Measurements from ENCODE around the gene MYH6. TPM values are rescaled to one million over a fixed set of nuclear protein-coding genes. Genes with fewer than 3 reads are reported as not detected.

The MYH6 gene
- total RNA-seq, 1 donor from 2014 or later, result not detected

DNA sequence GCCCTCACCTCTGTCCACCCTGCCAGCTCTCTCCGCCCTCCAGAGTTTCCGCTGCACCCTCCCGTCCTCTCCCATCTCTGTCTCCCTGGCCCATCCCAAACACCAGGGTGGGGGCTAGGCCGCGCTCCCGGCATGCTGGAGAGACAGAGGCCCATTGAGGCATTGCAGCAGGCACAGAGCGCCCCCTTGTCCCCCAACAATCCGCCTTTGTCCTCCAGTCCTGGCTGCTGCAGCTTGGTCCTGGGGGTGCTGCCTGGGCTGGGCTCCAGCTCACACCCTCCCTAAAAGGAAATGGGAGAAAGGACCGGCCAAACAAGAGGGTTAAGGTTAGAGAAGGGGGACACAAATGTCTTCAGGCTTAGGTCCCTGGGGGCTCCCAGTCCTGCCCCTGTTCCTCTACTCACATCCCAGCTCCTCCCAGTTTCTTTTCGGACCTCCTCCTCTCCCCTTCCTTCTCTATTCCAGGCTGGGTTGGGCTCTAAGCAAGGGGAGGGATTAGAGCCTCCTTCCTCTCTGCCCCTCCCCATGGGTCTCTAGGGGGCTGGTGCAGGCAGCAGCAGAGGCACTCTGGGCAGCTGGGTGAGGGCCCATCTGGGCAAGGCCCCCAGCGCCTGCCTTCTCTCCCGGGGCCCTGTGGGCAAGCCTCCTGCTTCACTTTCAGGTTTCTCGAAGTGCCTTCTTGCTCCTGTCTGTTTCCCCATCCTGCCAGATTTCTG, 31.4 kb downstream of the MYH6 start, which contains the start of gene CMTM5:
Gene CMTM5 (plus strand): TSS at position 565 of the 716 bp plus-strand sequence. CDS start 206 bp downstream, outside the sequence.
- no peak for DNase-seq

DNA sequence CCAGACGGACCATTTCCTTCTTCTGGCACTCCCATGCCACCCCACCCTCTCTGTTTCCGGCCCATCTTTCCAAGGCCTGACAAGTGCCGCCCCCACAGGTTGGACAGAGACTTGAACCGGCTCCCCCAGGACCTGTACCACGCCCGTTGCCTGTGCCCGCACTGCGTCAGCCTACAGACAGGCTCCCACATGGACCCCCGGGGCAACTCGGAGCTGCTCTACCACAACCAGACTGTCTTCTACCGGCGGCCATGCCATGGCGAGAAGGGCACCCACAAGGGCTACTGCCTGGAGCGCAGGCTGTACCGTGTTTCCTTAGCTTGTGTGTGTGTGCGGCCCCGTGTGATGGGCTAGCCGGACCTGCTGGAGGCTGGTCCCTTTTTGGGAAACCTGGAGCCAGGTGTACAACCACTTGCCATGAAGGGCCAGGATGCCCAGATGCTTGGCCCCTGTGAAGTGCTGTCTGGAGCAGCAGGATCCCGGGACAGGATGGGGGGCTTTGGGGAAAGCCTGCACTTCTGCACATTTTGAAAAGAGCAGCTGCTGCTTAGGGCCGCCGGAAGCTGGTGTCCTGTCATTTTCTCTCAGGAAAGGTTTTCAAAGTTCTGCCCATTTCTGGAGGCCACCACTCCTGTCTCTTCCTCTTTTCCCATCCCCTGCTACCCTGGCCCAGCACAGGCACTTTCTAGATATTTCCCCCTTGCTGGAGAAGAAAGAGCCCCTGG, 32.4 kb downstream of the MYH6 start:
- no peak for DNase-seq

GRCh38 chr14:23373041-23373440, 35.0 kb downstream of the MYH6 start:
- no peak for DNase-seq

DNA sequence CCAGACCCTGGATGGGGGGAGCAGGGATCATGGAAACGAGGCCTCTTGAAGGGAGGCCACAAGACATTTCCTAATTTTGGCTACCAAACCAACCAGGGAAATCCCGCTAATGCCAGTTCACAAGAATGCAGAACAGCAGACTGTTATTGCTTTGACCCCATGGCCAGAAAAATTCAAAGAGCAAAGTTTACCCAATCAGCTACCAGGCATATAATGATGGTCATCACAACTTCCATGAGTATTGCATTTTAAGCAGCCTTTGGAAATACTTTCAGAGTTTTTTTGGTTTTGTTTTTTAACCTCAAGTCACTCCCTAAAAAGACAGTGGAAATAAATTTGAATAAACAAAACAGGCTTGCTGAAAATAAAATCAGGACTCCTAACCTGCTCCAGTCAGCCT, 35.6 kb downstream of the MYH6 start, which contains the start of gene IL25:
Gene IL25 (plus strand): TSS at position 301 of the 400 bp plus-strand sequence.
- no peak for DNase-seq

- no peak for DNase-seq
Measured at GRCh38 chr14:23371865-23372264, 36.2 kb downstream of the MYH6 start.

DNA sequence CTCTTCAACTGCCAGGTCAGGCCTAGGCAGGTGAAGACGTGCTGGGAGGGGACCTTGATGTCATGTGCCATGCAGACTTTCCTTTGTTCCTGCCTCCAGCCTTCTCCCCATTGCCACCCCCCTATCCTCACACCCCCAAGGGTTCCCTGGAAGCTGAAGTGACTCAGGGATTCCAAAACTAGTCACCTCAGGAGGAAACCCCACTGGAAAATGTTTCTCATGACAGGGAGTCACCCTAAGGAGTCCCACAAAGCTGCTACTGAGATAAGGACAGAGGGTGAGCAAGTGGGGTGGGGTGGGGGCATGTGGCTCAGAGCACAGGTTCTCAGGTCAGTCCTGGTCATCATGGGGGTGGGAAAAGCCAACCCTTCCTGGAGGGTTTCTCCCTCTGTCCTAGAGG, 37.9 kb downstream of the MYH6 start:
- no peak for DNase-seq

DNA sequence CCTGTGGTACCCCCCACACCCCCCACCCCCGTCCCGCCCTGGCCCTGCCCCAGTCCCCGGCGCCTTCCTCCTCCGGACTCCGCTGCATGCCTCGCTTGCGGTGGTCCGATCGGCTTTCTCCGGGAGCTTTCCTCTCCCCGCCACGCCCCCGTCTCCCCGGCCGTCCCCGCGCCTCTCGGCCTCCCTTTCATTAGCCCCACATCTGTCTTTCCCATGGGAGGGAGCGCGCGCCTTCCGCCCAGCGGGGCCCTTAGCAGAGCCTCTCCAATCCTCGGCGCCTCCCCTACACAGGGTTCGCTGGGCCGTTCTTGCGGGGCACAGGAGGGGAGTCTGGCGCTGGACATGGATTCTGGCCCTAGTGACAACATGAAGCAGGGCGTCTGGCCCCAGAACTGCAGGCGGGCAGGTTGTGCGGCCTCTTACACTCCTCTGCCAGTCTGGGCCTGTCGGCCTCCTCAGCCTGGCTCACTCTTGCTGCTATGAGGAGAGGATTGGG, 41.6 kb downstream of the MYH6 start:
- DNase-seq, result no peak

- DNase-seq, result no peak
Measured at GRCh38 chr14:23365732-23366425, 42.2 kb downstream of the MYH6 start.

DNA sequence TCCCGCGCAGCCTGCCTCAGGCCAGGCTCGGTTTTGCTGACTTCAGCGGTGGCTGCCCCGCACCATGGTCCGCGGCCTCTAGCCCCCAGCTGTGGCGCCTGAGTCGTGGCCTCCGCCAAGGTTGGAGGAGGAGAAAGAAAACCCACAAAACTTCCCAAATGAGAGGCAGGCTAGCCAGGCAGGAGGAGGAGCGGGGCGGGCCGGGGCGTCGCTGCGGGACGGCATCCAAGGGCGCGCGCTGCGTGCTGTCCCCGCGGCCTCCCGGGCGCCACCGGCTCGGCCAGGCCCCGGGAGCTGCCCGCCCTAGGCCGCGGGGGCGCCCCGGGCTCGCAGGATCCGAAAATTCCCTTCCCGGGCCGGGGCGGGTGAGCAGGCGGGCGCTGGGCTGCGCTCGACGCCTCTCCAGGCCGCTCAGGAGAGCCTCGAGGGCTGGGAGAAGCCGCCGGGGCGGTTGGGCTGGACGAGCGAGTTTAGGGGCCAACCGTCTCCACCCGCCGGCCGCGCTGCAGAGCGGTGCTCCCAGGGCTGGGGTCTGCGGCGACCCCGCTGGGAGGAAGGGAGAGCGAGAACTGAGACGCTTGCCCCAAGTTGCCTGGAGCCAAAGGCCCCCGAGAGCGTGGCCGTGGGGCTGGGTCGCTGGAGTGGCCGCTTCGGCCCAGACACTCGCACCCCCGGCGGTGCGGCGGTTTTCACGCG, 42.9 kb downstream of the MYH6 start, which contains the start of gene EFS:
Gene EFS (minus strand): TSS at position 137 of the 696 bp plus-strand sequence. CDS start 147 bp downstream, outside the sequence.
- no peak for DNase-seq

- DNase-seq, result no peak
Measured at GRCh38 chr14:23364164-23365035, 43.7 kb downstream of the MYH6 start.

GRCh38 chr14:23362200-23362599, 45.9 kb downstream of the MYH6 start:
- DNase-seq, result no peak

GRCh38 chr14:23361763-23362162, 46.3 kb downstream of the MYH6 start:
- DNase-seq, result no peak

DNA sequence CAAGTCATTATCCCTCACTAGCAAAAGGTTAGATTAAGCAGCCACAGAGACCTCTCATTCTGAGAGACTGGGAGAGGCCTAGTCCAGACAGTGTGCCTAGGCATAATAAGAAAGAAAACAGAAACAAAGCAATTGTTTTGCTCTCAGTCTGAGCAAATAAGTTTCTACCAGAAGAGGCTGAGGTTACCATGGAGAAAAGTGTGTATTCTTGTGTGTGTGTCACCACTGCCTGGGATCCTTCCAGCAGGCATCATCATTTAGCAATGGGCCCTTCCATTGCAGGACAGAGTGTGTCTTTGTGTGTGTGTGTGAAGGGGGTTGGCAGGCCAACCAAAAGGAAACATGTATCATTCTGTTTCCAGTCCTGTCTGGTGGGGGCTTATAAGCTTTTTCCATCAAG, 46.8 kb downstream of the MYH6 start:
- DNase-seq, result no peak

GRCh38 chr14:23360496-23360895, 47.6 kb downstream of the MYH6 start:
- DNase-seq, result no peak

DNA sequence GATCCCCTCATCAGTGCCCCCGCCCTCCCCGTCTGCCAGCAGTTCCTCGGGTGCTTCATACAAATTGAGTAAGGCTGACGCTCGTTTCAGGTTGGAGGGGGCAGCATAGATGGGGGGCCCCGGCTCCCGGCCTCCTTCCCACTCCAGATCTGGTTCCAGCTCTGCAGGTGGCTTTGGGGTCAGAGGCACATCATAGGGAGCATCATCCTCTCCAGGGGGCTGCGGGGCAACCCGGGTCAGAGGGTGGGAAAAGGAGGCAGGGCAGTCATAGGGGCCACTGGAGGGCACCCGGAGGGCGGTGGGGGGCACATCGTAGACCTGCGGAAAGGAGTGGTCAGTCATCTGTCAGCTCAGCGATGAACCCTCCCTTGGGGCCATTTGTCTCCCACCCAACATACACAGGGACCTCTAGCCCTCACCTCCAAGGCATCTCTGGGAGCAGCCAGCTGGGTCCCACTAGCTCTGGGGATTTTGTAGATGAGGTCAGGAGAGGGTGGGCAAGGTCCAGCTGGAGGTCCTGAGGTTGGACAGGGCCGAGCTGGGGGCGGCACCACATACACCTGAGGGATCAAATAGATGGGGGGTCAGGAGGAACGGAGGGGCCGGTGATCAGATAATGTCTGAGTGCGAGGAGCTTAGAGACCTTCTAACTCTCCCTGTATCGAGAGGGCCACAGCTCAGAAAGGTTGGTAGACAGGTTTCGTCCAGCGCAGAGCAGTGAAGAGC, 48.2 kb downstream of the MYH6 start:
- DNase-seq, result no peak

DNA sequence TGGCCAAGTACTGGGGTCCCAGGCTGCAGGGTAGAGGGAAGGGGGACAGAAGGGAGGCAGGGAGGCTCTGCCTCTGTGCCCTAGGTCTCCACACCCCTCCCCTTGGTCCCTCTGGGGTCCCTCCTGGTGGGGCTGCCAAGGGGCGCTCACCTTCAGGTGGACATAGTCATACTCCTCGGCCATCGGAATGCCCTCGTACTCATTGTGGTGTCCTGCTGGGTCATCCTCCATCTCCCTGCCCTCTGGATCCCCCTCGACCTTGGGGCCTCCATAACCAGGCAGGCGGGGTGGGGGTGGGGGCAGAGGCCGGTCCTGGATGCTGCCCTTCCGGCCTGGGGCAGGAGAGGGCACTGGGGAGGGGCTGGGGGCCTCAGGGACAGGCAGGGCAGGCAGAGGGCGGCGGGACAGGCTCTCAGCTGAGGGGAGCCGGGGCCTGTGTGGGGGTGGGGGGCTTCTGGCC, 48.9 kb downstream of the MYH6 start:
- DNase-seq, result no peak

GRCh38 chr14:23358553-23359166, 49.4 kb downstream of the MYH6 start:
- no peak for DNase-seq

DNA sequence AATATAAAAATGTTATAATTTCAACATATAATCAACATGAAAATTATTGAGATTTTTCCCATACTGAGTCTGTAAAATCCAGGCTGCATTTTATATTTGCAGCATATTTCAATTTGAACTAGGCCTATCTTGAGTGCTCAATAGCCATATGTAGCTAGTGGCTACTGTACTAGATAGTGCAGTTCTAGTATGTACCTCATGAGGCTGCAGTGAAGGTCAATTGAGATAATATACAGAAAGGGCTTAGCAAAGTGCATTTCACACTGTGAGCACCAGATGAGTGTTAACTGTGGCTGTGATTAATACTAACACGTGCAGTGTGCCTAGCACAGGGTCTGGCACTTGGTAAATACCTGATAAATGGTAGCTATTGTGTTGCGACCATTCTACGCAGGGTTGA, 50.0 kb downstream of the MYH6 start:
- no peak for DNase-seq

- no peak for DNase-seq
Measured at GRCh38 chr14:23357261-23357660, 50.8 kb downstream of the MYH6 start.

DNA sequence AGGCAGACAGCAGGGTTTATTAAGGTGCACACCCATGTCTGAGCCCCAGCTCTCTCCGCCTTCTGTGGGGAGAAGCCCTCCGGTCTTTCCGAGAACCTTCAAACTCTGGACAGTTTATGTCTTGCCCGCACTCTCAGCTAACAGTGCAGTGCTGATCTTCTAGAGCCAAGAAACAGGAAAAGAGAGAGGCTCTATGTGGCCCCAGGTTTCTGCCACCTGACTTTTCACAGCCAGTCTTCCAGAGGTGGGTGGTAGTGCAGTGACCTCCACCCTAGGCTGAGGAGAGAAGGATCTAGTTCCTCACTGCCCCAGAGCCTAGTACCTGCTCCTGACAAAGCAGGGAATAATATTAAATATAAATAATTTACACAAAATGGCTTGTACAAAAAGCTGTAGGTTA, 51.4 kb downstream of the MYH6 start:
- DNase-seq, result no peak
